ENCODE measurements around the gene POLR2A. TPM values are rescaled to one million over a fixed set of nuclear protein-coding genes. Genes with fewer than 3 reads are reported as not detected.
A peak's percentile ranks its signal among the peaks of the same experiment; 100 is the strongest.

The POLR2A gene
- total RNA-seq, 4 donors from 2014 or later: 41.0 to 55.3 (median 47.3) TPM

- peaks cover 0 to 7% (median 0%) of the 10 kb centered on the region in 3 donors for H3K9me3 ChIP-seq
- TF ChIP-seq EP300 (IDR thresholded peaks at IDR 0.05) (no peak), POLR2A (IDR thresholded peaks at IDR 0.05) (no peak), CTCF (IDR thresholded peaks at IDR 0.05) (no peak), POLR2AphosphoS5 (IDR thresholded peaks at IDR 0.05) (no peak)
- H3K27me3 ChIP-seq: peaks cover 5% of the 10 kb centered on the region
- H3K4me1 ChIP-seq: no peaks in the 10 kb centered on the region
- no peaks in the 10 kb centered on the region for H3K36me3 ChIP-seq
- no peak for ATAC-seq
- no peak overlapping the region for H3K4me3 ChIP-seq
- WGBS, 2 donors (ENCODE audit: low coverage in 1 of 2): 83% methylated on average over 1 of the region's 9 CpGs; no CpG with 5 or more reads in 1 of the 2 donors
- no peak overlapping the region for H3K27ac ChIP-seq
Observed at GRCh38 chr17:7541074-7541621, 57.0 kb downstream of the POLR2A start.

GRCh38 chr17:7544911-7545310 lies 60.7 kb downstream of the POLR2A start:
- TF ChIP-seq POLR2A (IDR thresholded peaks at IDR 0.05) (no peak), POLR2AphosphoS5 (IDR thresholded peaks at IDR 0.05) (no peak), CTCF (IDR thresholded peaks at IDR 0.05) (no peak), EP300 (IDR thresholded peaks at IDR 0.05) (no peak)
- no peak overlapping the region for H3K4me3 ChIP-seq
- H3K27me3 ChIP-seq: no peaks in the 10 kb centered on the region
- WGBS, 2 donors (ENCODE audit: low coverage in 1 of 2): 30 to 38% methylated on average over 2 to 3 of the region's 6 CpGs
- no peaks in the 10 kb centered on the region for H3K36me3 ChIP-seq
- peaks cover 0 to 19% (median 10%) of the 10 kb centered on the region in 3 donors for H3K4me1 ChIP-seq
- no peak for ATAC-seq
- peak overlapping the region in 1 of 4 donors; percentile 46 for H3K27ac ChIP-seq
- H3K9me3 ChIP-seq: no peaks in the 10 kb centered on the region

- ATAC-seq: peak; percentile 80
- H3K36me3 ChIP-seq: peaks cover 0 to 29% of the 10 kb centered on the region in 2 donors
- no peaks in the 10 kb centered on the region for H3K9me3 ChIP-seq
- H3K27me3 ChIP-seq: no peaks in the 10 kb centered on the region
- H3K4me3 ChIP-seq: peak within 1 kb of the TSS; percentile 62 to 77
- WGBS, 2 donors (ENCODE audit: low coverage in 1 of 2): 0% methylated on average over 8 of the region's 65 CpGs; no CpG with 5 or more reads in 1 of the 2 donors
- peaks cover 0 to 29% (median 14%) of the 10 kb centered on the region in 3 donors for H3K4me1 ChIP-seq
- TF ChIP-seq POLR2A (IDR thresholded peaks at IDR 0.05) (peak; percentile 13 to 14), CTCF (IDR thresholded peaks at IDR 0.05) (peak in 3 of 4 experiments; percentile 41 to 54 (median 53)), EP300 (IDR thresholded peaks at IDR 0.05) (no peak), POLR2AphosphoS5 (IDR thresholded peaks at IDR 0.05) (peak; percentile 8)
- H3K27ac ChIP-seq: peak within 1 kb of the TSS; percentile 55 to 94 (median 94)
Observed at GRCh38 chr17:7548585-7549400, 64.6 kb downstream of the POLR2A start, which contains the start of gene TNFSF12. TSS of gene TNFSF12 (plus strand) at chr17:7549058. CDS start at chr17:7549154, 96 bp downstream.

Small RNAs within 50 kb of the gene (small RNA-seq; reads per million reads assigned to genes)
- gene RF00019: 0 reads per million in 4 donors

Other genes with a start within 250 kb of the POLR2A start
- 10 to 100 TPM; 33.0 to 53.9 (median 45.0) TPM for gene DVL2, start 249.8 kb upstream of the POLR2A start, total RNA-seq
- 10 to 100 TPM; 29.4 to 38.2 (median 31.0) TPM for gene PHF23, start 244.9 kb upstream of the POLR2A start, total RNA-seq
- 100 to 1,000 TPM; 289 to 437 (median 386) TPM for gene GABARAP, start 241.9 kb upstream of the POLR2A start, total RNA-seq
- 10 to 100 TPM; 33.8 to 66.3 (median 52.5) TPM for gene CTDNEP1, start 232.6 kb upstream of the POLR2A start, total RNA-seq
- gene ELP5, start 232.2 kb upstream of the POLR2A start, total RNA-seq: 10 to 100 TPM; 29.6 to 36.8 (median 33.8) TPM
- 10 to 100 TPM in 1 of 4 donors, 1 to 10 TPM in 2, not detected in 1; 1.4 to 16.9 (median 4.7) TPM for gene CLDN7, start 221.9 kb upstream of the POLR2A start, total RNA-seq
- 100 to 1,000 TPM in 3 of 4 donors, 10 to 100 TPM in 1; 71.8 to 200 (median 149) TPM for gene SLC2A4, start 202.6 kb upstream of the POLR2A start, total RNA-seq
- gene YBX2, start 189.7 kb upstream of the POLR2A start, total RNA-seq: 1 to 10 TPM; 3.3 to 6.5 (median 5.3) TPM
- gene EIF5A, start 176.7 kb upstream of the POLR2A start, total RNA-seq: 100 to 1,000 TPM; 145 to 233 (median 183) TPM
- gene GPS2, start 169.0 kb upstream of the POLR2A start, total RNA-seq: 100 to 1,000 TPM in 1 of 4 donors, 10 to 100 TPM in 3; 66.9 to 104 (median 82.5) TPM
- gene NEURL4, start 155.0 kb upstream of the POLR2A start, total RNA-seq: 10 to 100 TPM; 12.0 to 30.4 (median 14.9) TPM
- gene ACAP1, start 147.8 kb upstream of the POLR2A start, total RNA-seq: 1 to 10 TPM; 2.0 to 4.6 (median 3.5) TPM
- gene KCTD11, start 132.2 kb upstream of the POLR2A start, total RNA-seq: 10 to 100 TPM in 2 of 4 donors, 1 to 10 TPM in 2; 8.8 to 16.9 (median 10.3) TPM
- not detected for gene TMEM95, start 129.2 kb upstream of the POLR2A start, total RNA-seq
- gene TNK1, start 103.3 kb upstream of the POLR2A start, total RNA-seq: 1 to 10 TPM; 2.0 to 4.4 (median 3.5) TPM
- 10 to 100 TPM; 16.8 to 38.1 (median 17.7) TPM for gene PLSCR3, start 89.8 kb upstream of the POLR2A start, total RNA-seq
- 10 to 100 TPM; 31.1 to 66.6 (median 57.8) TPM for gene TMEM256, start 80.3 kb upstream of the POLR2A start, total RNA-seq
- 10 to 100 TPM in 3 of 4 donors, 1 to 10 TPM in 1; 9.9 to 28.4 (median 14.4) TPM for gene NLGN2, start 76.5 kb upstream of the POLR2A start, total RNA-seq
- not detected for gene SPEM1, start 64.0 kb upstream of the POLR2A start, total RNA-seq
- gene SPEM2, start 58.8 kb upstream of the POLR2A start, total RNA-seq: not detected
- under 1 TPM in 1 of 4 donors, not detected in 3; 0.08 TPM for gene SPEM3, start 55.5 kb upstream of the POLR2A start, total RNA-seq
- 1 to 10 TPM; 1.3 to 5.6 (median 2.4) TPM for gene TMEM102, start 48.9 kb upstream of the POLR2A start, total RNA-seq
- gene FGF11, start 44.9 kb upstream of the POLR2A start, total RNA-seq: 1 to 10 TPM in 1 of 4 donors, under 1 TPM in 2, not detected in 1; 0.13 to 1.0 (median 0.42) TPM
- gene CHRNB1, start 39.3 kb upstream of the POLR2A start, total RNA-seq: 10 to 100 TPM in 1 of 4 donors, 1 to 10 TPM in 3; 4.7 to 12.1 (median 8.1) TPM
- gene ZBTB4, start 4.7 kb upstream of the POLR2A start, total RNA-seq: 100 to 1,000 TPM in 1 of 4 donors, 10 to 100 TPM in 3; 68.4 to 115 (median 80.2) TPM
- gene SLC35G6, start 2.9 kb upstream of the POLR2A start, total RNA-seq: not detected
- 100 to 1,000 TPM in 1 of 4 donors, 10 to 100 TPM in 3; 61.1 to 108 (median 84.7) TPM for gene TNFSF12, start 64.7 kb downstream of the POLR2A start, total RNA-seq
- gene TNFSF13, start 74.4 kb downstream of the POLR2A start, total RNA-seq: 10 to 100 TPM; 14.5 to 47.1 (median 27.2) TPM
- gene SENP3, start 77.6 kb downstream of the POLR2A start, total RNA-seq: 10 to 100 TPM; 68.3 to 94.7 (median 79.6) TPM
- gene CD68, start 95.3 kb downstream of the POLR2A start, total RNA-seq: 10 to 100 TPM in 3 of 4 donors, 1 to 10 TPM in 1; 7.9 to 83.1 (median 46.1) TPM
- 10 to 100 TPM; 38.1 to 66.5 (median 51.2) TPM for gene MPDU1, start 99.5 kb downstream of the POLR2A start, total RNA-seq
- 1 to 10 TPM; 5.1 to 9.0 (median 5.9) TPM for gene SOX15, start 105.7 kb downstream of the POLR2A start, total RNA-seq
- gene FXR2, start 130.5 kb downstream of the POLR2A start, total RNA-seq: 10 to 100 TPM; 39.3 to 54.6 (median 47.4) TPM
- 10 to 100 TPM; 50.6 to 72.3 (median 62.3) TPM for gene SAT2, start 143.5 kb downstream of the POLR2A start, total RNA-seq
- 1 to 10 TPM in 1 of 4 donors, under 1 TPM in 1, not detected in 2; 0.40 to 3.0 TPM for gene SHBG, start 145.8 kb downstream of the POLR2A start, total RNA-seq
- 1 to 10 TPM in 3 of 4 donors, under 1 TPM in 1; 0.77 to 3.6 (median 2.3) TPM for gene ATP1B2, start 166.6 kb downstream of the POLR2A start, total RNA-seq
- gene TP53, start 203.1 kb downstream of the POLR2A start, total RNA-seq: 10 to 100 TPM; 14.7 to 16.3 (median 15.6) TPM
- 1 to 10 TPM; 2.8 to 4.7 (median 3.9) TPM for gene WRAP53, start 204.1 kb downstream of the POLR2A start, total RNA-seq
- under 1 TPM in 2 of 4 donors, not detected in 2; 0.27 to 0.52 TPM for gene EFNB3, start 220.8 kb downstream of the POLR2A start, total RNA-seq
- gene DNAH2, start 233.4 kb downstream of the POLR2A start, total RNA-seq: under 1 TPM in 2 of 4 donors, not detected in 2; 0.08 to 0.31 TPM

All from gastroesophageal sphincter (tissue), 4 donors.